Measurements from ENCODE around the gene OPN4. TPM values are rescaled to one million over a fixed set of nuclear protein-coding genes. Genes with fewer than 3 reads are reported as not detected.

OPN4 gene
- total RNA-seq, 6 experiments from 2014 or later: not detected

- H3K27ac ChIP-seq: no peak overlapping the region
- 65% methylated on average over 5 of the region's 7 CpGs for WGBS (ENCODE audit: insufficient coverage, low coverage, low lambda C conversion rate, missing lambda C conversion rate)
- H3K36me3 ChIP-seq: no peaks in the 10 kb centered on the region
- no peak for ATAC-seq
- intact Hi-C loops (cut with DNase I): no loop called here
- no peaks in the 10 kb centered on the region for H3K27me3 ChIP-seq
- DNase-seq: no peak
- no peaks in the 10 kb centered on the region for H3K4me1 ChIP-seq
- TF ChIP-seq POLR2A (IDR thresholded peaks at IDR 0.05): no peak
- no peaks in the 10 kb centered on the region for H3K9me3 ChIP-seq
- no peak overlapping the region for H3K4me3 ChIP-seq
Measured at GRCh38 chr10:86699125-86699524, 44.8 kb downstream of the OPN4 start.

DNA sequence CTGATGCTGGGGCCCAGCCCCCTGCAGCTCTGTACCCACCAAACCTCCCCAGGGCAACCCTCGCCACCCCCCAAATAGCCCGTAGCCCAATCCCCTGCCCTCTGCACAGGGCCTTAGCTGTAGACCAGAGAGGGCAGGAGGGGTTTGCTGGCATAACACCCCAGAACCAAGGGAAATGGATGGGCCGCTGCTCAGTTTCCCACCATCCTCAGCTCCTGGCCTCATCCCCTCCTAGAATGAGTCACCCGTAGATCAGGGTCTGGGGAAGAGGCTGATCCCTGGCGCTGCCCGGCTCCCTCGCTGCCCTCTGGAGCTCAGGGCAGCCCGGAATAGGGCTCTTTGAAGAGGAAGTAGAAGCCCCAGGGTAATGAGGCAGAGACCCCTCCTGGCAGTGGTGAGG is 45.2 kb downstream of the OPN4 start:
- Histone ChIP-seq H3K36me3 (no peaks in the 10 kb centered on the region), H3K4me1 (no peaks in the 10 kb centered on the region), H3K27ac (no peak overlapping the region), H3K4me3 (no peak overlapping the region), H3K27me3 (no peaks in the 10 kb centered on the region), H3K9me3 (no peaks in the 10 kb centered on the region)
- no peak for DNase-seq
- no peak for ATAC-seq
- WGBS (ENCODE audit: insufficient coverage, low coverage, low lambda C conversion rate, missing lambda C conversion rate): 100% methylated on average over 2 of the region's 8 CpGs
- intact Hi-C loops (cut with DNase I): no loop called here
- TF ChIP-seq, protein P1, sequence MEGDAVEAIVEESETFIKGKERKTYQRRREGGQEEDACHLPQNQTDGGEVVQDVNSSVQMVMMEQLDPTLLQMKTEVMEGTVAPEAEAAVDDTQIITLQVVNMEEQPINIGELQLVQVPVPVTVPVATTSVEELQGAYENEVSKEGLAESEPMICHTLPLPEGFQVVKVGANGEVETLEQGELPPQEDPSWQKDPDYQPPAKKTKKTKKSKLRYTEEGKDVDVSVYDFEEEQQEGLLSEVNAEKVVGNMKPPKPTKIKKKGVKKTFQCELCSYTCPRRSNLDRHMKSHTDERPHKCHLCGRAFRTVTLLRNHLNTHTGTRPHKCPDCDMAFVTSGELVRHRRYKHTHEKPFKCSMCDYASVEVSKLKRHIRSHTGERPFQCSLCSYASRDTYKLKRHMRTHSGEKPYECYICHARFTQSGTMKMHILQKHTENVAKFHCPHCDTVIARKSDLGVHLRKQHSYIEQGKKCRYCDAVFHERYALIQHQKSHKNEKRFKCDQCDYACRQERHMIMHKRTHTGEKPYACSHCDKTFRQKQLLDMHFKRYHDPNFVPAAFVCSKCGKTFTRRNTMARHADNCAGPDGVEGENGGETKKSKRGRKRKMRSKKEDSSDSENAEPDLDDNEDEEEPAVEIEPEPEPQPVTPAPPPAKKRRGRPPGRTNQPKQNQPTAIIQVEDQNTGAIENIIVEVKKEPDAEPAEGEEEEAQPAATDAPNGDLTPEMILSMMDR (IDR thresholded peaks at IDR 0.05): no peak
- TF ChIP-seq POLR2A (IDR thresholded peaks at IDR 0.05): no peak

- no peak for TF ChIP-seq POLR2A (IDR thresholded peaks at IDR 0.05)
- TF ChIP-seq, protein P1 (IDR thresholded peaks at IDR 0.05): no peak
- Histone ChIP-seq H3K4me1 (no peaks in the 10 kb centered on the region), H3K27me3 (no peaks in the 10 kb centered on the region), H3K4me3 (no peak overlapping the region), H3K9me3 (no peaks in the 10 kb centered on the region), H3K27ac (no peak overlapping the region), H3K36me3 (no peaks in the 10 kb centered on the region)
- intact Hi-C loops (cut with DNase I): loop anchor here in 1 of 2 donors (10.0 kb wide), 1 partner anchor 195 kb away; no protein-coding TSS in a partner anchor
- WGBS (ENCODE audit: insufficient coverage, low coverage, low lambda C conversion rate, missing lambda C conversion rate): no CpG with 5 or more reads among the region's 9 CpGs
- ATAC-seq: no peak
- DNase-seq: peak in 1 of 3 donors; percentile 18
Measured at GRCh38 chr10:86699991-86700840, 45.9 kb downstream of the OPN4 start.

DNA sequence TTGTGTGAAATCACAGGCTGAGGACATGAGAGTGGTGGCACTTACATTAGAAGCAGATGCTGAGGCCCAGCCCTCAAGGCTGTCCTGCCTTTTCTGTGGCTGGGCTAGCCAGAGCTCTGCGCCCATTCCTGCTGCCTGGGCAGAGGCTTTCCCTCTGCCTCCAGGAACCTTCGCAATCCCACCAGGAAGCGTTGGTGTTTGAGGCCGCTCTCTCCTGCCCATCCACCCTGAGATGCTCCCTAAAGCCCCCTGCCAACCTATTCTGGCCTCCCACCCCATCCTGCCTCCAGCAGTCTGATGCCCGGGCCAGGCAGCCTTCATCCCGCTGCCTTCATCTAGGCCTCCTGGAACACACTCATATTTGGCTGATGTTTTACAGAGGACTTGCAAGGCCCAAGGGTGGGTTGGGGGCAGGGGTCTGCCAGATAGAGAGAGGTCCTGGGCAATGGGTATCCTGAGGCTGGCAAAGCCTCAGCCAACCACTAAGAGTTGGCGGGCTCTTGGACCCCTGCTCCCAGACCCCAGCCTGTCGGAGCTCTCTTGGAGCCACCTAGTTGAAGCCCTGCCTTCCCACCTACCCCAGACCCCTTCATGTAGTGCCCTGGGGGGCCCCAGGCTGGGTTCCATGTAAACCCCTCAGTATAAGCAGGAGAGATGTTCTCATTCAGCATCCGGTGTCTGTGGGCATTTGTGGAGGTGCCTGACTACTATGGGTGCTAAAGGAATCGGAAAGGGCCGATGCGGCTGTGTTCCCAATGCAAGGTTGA is 46.7 kb downstream of the OPN4 start:
- Histone ChIP-seq H3K4me3 (no peak overlapping the region), H3K36me3 (no peaks in the 10 kb centered on the region), H3K4me1 (no peaks in the 10 kb centered on the region), H3K27ac (no peak overlapping the region), H3K9me3 (no peaks in the 10 kb centered on the region), H3K27me3 (no peaks in the 10 kb centered on the region)
- intact Hi-C loops (cut with DNase I): loop anchor here in 1 of 2 donors (10.0 kb wide), 1 partner anchor 194 kb away; no protein-coding TSS in a partner anchor
- TF ChIP-seq, protein P1 (IDR thresholded peaks at IDR 0.05): no peak
- no peak for TF ChIP-seq POLR2A (IDR thresholded peaks at IDR 0.05)
- WGBS (ENCODE audit: insufficient coverage, low coverage, low lambda C conversion rate, missing lambda C conversion rate): 91% methylated on average over 8 of the region's 12 CpGs
- DNase-seq: peak in 1 of 3 donors; percentile 34
- ATAC-seq: no peak
